ENCODE measurements around the gene AGAP1.

The AGAP1 gene

GRCh38 chr2:236107942-236108625 is 614.2 kb downstream of the AGAP1 start:
- no peak for DNase-seq (ENCODE audit: low read depth in 2 of 2)
- TF ChIP-seq, protein P1, sequence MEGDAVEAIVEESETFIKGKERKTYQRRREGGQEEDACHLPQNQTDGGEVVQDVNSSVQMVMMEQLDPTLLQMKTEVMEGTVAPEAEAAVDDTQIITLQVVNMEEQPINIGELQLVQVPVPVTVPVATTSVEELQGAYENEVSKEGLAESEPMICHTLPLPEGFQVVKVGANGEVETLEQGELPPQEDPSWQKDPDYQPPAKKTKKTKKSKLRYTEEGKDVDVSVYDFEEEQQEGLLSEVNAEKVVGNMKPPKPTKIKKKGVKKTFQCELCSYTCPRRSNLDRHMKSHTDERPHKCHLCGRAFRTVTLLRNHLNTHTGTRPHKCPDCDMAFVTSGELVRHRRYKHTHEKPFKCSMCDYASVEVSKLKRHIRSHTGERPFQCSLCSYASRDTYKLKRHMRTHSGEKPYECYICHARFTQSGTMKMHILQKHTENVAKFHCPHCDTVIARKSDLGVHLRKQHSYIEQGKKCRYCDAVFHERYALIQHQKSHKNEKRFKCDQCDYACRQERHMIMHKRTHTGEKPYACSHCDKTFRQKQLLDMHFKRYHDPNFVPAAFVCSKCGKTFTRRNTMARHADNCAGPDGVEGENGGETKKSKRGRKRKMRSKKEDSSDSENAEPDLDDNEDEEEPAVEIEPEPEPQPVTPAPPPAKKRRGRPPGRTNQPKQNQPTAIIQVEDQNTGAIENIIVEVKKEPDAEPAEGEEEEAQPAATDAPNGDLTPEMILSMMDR (IDR thresholded peaks at IDR 0.05; ENCODE audit: low read depth, low read length): no peak
- no peak overlapping the region for H3K4me3 ChIP-seq (replicated peaks in 1 of 2; ENCODE audit: low read depth in 2 of 2, low read length in 2 of 2)

DNA sequence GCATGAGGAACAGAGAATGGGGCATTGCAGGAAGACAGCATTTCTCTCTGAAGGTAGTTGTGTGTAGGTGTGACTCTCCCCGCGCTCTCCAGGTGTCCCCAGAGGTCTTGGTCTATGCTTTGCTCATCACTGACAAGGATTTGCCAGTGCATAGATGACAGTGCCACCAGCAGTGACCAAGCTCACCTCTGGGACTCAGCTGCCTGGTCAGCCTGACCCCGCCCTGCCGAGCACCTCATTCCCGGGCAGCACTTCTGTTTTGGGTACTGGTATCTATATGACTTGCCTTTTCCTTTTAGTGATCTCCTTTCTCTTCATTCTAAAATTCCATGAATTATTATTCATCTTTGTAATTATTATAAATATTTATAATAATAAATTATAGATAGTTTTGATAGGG is 615.2 kb downstream of the AGAP1 start:
- no peak for DNase-seq (ENCODE audit: low read depth in 2 of 2)
- TF ChIP-seq, protein P1 (IDR thresholded peaks at IDR 0.05; ENCODE audit: low read depth, low read length): no peak
- H3K4me3 ChIP-seq (replicated peaks in 1 of 2; ENCODE audit: low read depth in 2 of 2, low read length in 2 of 2): no peak overlapping the region

DNA sequence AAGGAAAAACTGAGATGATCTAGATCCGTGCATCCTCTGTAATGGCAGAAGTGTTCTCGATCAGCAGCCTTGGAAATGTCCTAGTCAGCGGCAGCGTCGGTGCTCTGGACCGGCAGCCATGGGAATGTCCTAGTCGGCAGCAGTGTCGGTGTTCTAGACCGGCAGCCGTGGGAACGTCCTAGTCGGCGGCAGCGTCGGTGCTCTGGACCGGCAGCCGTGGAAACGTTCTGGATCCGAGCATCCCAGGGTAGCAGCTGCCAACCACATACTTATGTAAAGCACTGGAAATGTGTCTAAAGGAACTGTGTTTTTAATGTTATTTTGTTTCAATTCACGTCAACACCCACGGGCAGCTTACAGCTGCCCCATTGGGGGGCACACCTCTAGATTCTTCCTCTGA is 615.6 kb downstream of the AGAP1 start:
- TF ChIP-seq, protein P1 (IDR thresholded peaks at IDR 0.05; ENCODE audit: low read depth, low read length): no peak
- DNase-seq (ENCODE audit: low read depth in 2 of 2): no peak
- no peak overlapping the region for H3K4me3 ChIP-seq (replicated peaks in 1 of 2; ENCODE audit: low read depth in 2 of 2, low read length in 2 of 2)

- no peak for DNase-seq (ENCODE audit: low read depth in 2 of 2)
- no peak overlapping the region for H3K4me3 ChIP-seq (replicated peaks in 1 of 2; ENCODE audit: low read depth in 2 of 2, low read length in 2 of 2)
- TF ChIP-seq, protein P1 (IDR thresholded peaks at IDR 0.05; ENCODE audit: low read depth, low read length): no peak
Observed at GRCh38 chr2:236112466-236112865, 618.6 kb downstream of the AGAP1 start.

- TF ChIP-seq, protein P1 (IDR thresholded peaks at IDR 0.05; ENCODE audit: low read depth, low read length): no peak
- DNase-seq (ENCODE audit: low read depth in 2 of 2): no peak
- no peak overlapping the region for H3K4me3 ChIP-seq (replicated peaks in 1 of 2; ENCODE audit: low read depth in 2 of 2, low read length in 2 of 2)
Observed at GRCh38 chr2:236113425-236113824, 619.6 kb downstream of the AGAP1 start.

- DNase-seq (ENCODE audit: low read depth in 2 of 2): no peak
- no peak overlapping the region for H3K4me3 ChIP-seq (replicated peaks in 1 of 2; ENCODE audit: low read depth in 2 of 2, low read length in 2 of 2)
- TF ChIP-seq, protein P1 (IDR thresholded peaks at IDR 0.05; ENCODE audit: low read depth, low read length): no peak
Observed at GRCh38 chr2:236113948-236114347, 620.1 kb downstream of the AGAP1 start.

- no peak overlapping the region for H3K4me3 ChIP-seq (replicated peaks in 1 of 2; ENCODE audit: low read depth in 2 of 2, low read length in 2 of 2)
- TF ChIP-seq, protein P1 (IDR thresholded peaks at IDR 0.05; ENCODE audit: low read depth, low read length): no peak
- no peak for DNase-seq (ENCODE audit: low read depth in 2 of 2)
Observed at GRCh38 chr2:236114959-236115358, 621.1 kb downstream of the AGAP1 start.

Measured in cardiac fibroblast (primary cell).